Right lobe of liver (tissue), 6 donors: ENCODE measurements around the gene ZBTB33. TPM values are rescaled to one million over a fixed set of nuclear protein-coding genes. Genes with fewer than 3 reads are reported as not detected.
A peak's percentile ranks its signal among the peaks of the same experiment; 100 is the strongest.

Source experiments
- ATAC-seq, 4 donors: fragments of 200-7000 bp; cut with Tn5 transposase; one replicate each; pipeline ENCODE4 v1.9.1; 2020; ENCODE audit warnings: mild to moderate bottlenecking in 4 of 4, moderate library complexity in 4 of 4
- DNase-seq, 3 donors: peaks; one replicate each; pipeline ENCODE4 v3.0.0-alpha.2; 2020
- H3K27ac ChIP-seq, 3 donors: fragments of 200-600 bp; one replicate each; pipeline ENCODE4 v1.8.0; 2022
- H3K27me3 ChIP-seq, 2 donors: fragments of 200-600 bp; one replicate each; pipeline ENCODE4 v1.8.0; 2022
- H3K36me3 ChIP-seq, 4 donors: fragments of 200-600 bp; sonication (generic) in 1 of 4; one replicate each; pipeline versions ENCODE4 v1.5.1 to v1.8.0; 2017 to 2022; ENCODE audit warnings: control low read depth in 1 of 4
- H3K4me1 ChIP-seq, 4 donors: fragments of 200-600 bp; sonication (generic) in 1 of 4; one replicate each; pipeline versions ENCODE4 v1.5.1 to v1.8.0; 2017 to 2022; ENCODE audit warnings: control low read depth in 1 of 4
- H3K4me3 ChIP-seq, 3 donors: fragments of 200-600 bp; one replicate each; pipeline ENCODE4 v1.8.0; 2022
- H3K9me3 ChIP-seq, 4 donors: fragments of 200-600 bp; sonication (generic) in 1 of 4; one replicate each; pipeline versions ENCODE4 v1.5.1 to v1.8.0; 2017 to 2022; ENCODE audit warnings: control low read depth in 1 of 4
- POLR2A ChIP-seq: fragments of 450-650 bp; IDR thresholded peaks from one replicate; pipeline ENCODE4 v1.6.1; 2017; ENCODE audit warnings: antibody characterized with exemption, mild to moderate bottlenecking
- WGBS: methylation state at CpG from one replicate; pipeline ENCODE4 v1.1.6; 2018; ENCODE audit warnings: low coverage, low lambda C conversion rate; ENCODE audit not compliant: insufficient coverage; ENCODE audit errors: missing lambda C conversion rate; 5-methylcytosine and 5-hydroxymethylcytosine counted together
- intact Hi-C, 2 donors: fragments of 100-400 bp; cut with DNase I; formaldehyde crosslinking; loops; one replicate each; pipeline versions ENCODE4 v1.11.2 to v1.14.1; 2022
- total RNA-seq, 6 experiments: library from RNA; depleted of rRNA in 2 of 6; stranded (reverse); fragments of >200 nt in 2 of 6; fragmentation: NEBNext Ultra II Directional in 3 of 6; extraction: Animal tissue kit (Norgen Biotek cat#: 25700) in 3 of 6; gene quantifications; one replicate each; pipeline versions ENCODE4 v1.1.0 to v1.2.4, GENCODE V29; 2016 to 2023
- TF ChIP-seq, protein P1 (sequence below), 4 donors: fragments of 200-600 bp in 3 of 4; fragments of 450-650 bp in 1 of 4; IDR thresholded peaks; one replicate each; pipeline versions ENCODE4 v1.5.1 to v1.8.0; 2016 to 2022; ENCODE audit warnings: antibody characterized with exemption in 4 of 4, mild to moderate bottlenecking in 2 of 4
- donor health status: DM: no; HTN: yes; CAD: no.
- donor health status: DM: no; HTN: no; CAD: no.
- donor health status: DM: no; HTN: no; CAD: no.
- donor health status: DM: no; HTN: yes; CAD: no.
- donor health status: DM: no; HTN: yes; CAD: no.

Gene ZBTB33
- total RNA-seq, 6 experiments from 2014 or later = 9.9 to 21.0 (median 15.7) TPM

DNA sequence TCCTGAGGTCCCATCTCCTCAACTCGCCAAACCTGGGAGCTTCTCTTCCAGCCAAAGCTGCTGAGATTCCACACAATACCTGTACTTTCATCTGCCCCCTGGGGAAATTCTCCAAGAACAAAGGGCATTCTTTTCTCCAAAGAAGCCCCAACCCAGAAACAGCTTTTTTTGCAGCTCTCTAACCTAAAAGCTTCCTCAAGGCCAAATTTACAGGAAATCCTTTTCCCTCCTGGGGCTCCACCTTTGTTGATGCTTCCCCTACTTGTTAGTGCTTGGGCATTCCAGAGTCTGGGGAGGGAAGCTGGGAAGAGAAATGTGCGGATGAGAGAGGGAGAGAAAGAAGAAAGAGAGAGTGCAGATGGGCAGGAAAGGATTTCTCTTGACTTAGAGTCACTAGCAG, 24.3 kb downstream of the ZBTB33 start:
- Histone ChIP-seq H3K4me3 (no peak overlapping the region), H3K9me3 (no peaks in the 10 kb centered on the region), H3K36me3 (no peaks in the 10 kb centered on the region), H3K4me1 (peaks cover 0 to 5% (median 0%) of the 10 kb centered on the region in 4 donors), H3K27ac (no peak overlapping the region), H3K27me3 (no peaks in the 10 kb centered on the region)
- ATAC-seq (no peak), DNase-seq (no peak)
- intact Hi-C loops = no loop called here
- no peak for TF ChIP-seq POLR2A
- TF ChIP-seq, protein P1, sequence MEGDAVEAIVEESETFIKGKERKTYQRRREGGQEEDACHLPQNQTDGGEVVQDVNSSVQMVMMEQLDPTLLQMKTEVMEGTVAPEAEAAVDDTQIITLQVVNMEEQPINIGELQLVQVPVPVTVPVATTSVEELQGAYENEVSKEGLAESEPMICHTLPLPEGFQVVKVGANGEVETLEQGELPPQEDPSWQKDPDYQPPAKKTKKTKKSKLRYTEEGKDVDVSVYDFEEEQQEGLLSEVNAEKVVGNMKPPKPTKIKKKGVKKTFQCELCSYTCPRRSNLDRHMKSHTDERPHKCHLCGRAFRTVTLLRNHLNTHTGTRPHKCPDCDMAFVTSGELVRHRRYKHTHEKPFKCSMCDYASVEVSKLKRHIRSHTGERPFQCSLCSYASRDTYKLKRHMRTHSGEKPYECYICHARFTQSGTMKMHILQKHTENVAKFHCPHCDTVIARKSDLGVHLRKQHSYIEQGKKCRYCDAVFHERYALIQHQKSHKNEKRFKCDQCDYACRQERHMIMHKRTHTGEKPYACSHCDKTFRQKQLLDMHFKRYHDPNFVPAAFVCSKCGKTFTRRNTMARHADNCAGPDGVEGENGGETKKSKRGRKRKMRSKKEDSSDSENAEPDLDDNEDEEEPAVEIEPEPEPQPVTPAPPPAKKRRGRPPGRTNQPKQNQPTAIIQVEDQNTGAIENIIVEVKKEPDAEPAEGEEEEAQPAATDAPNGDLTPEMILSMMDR (IDR thresholded peaks at IDR 0.05) = no peak
- 54% methylated on average over 2 of the region's 2 CpGs for WGBS

DNA sequence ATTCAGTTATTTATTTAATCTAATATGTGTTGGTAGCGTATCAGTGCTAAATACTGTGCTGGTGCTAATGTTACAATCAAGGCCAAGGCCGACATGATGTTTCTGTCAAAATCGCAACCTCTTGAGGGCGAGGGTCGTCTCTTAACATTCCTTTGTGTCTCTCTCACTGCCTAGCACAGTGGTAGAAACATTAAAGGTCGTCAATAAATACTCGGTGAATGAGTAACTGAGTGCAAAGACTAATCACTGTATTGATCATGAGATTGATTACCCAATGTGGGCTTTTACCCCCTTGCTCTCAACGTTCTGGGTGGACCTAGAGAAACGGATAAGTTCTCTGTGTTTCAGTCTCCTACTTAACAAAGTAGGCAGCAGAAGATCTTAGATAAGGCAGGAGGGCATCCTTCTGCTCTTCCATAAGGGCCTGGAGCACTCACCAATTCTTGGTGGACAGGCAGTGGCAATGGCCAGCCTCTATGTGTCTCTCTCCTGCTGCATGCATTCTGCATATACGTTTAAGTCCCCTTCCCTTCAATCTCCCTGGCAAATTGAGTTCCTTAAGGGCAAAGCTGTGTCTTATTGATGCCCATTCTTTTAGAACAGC, 30.5 kb downstream of the ZBTB33 start:
- TF ChIP-seq POLR2A = no peak
- TF ChIP-seq, protein P1 (IDR thresholded peaks at IDR 0.05) = no peak
- Histone ChIP-seq H3K27ac (no peak overlapping the region), H3K4me3 (no peak overlapping the region), H3K4me1 (peaks cover 0 to 3% (median 0%) of the 10 kb centered on the region in 4 donors), H3K9me3 (no peaks in the 10 kb centered on the region), H3K36me3 (no peaks in the 10 kb centered on the region), H3K27me3 (no peaks in the 10 kb centered on the region)
- DNase-seq (no peak), ATAC-seq (peak in 1 of 4 donors; percentile 76)
- 34% methylated on average over 10 of the region's 10 CpGs for WGBS
- intact Hi-C loops = no loop called here

DNA sequence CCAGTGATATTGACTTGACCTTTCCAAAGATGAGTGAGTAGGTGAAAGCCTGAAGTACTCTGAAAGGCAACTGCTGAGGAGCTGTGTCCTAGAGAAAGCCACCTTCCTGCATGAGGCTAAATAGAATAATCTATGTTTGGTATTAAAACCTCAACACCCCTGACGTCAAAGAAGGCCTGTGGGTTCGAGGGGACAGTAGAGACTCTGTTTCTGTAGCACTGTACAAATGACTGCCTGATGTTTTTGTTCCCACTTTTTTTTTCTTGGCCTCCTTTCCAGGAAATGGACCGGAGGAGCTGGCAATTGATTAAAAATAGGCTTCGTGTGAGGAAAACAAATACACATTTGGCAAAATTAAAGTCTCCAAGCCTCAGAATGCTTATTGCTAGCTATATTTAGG, 31.1 kb downstream of the ZBTB33 start:
- Histone ChIP-seq H3K4me1 (peaks cover 0 to 3% (median 0%) of the 10 kb centered on the region in 4 donors), H3K36me3 (no peaks in the 10 kb centered on the region), H3K9me3 (no peaks in the 10 kb centered on the region), H3K27me3 (no peaks in the 10 kb centered on the region), H3K27ac (no peak overlapping the region), H3K4me3 (no peak overlapping the region)
- TF ChIP-seq, protein P1 (IDR thresholded peaks at IDR 0.05) = no peak
- TF ChIP-seq POLR2A = no peak
- 20% methylated on average over 4 of the region's 4 CpGs for WGBS
- ATAC-seq (peak in 1 of 4 donors; percentile 56), DNase-seq (no peak)
- intact Hi-C loops = no loop called here

DNA sequence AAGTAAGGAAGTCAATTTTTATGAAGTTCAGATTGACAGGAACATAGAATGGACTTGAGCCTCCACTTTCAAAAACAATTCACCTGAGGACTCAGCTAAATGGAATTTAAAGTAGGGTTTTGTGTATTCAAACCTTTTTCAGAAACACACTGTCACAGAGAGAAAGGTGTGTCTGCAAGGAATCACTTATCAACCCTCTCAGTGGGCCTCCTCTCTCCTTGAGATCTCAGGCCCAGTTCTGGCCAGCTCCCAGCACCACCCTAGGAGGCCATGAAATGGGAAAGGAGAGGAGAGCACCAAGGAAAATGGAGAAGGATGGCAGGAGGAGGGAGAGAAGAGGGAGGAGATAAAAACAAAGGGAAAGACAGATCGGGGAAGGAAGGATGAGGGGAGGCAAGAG, 32.1 kb downstream of the ZBTB33 start:
- TF ChIP-seq, protein P1 (IDR thresholded peaks at IDR 0.05) = no peak
- no peak for TF ChIP-seq POLR2A
- no peaks in the 10 kb centered on the region for H3K27me3 ChIP-seq
- WGBS = 50% methylated on average over 1 of the region's 1 CpG
- no peaks in the 10 kb centered on the region for H3K9me3 ChIP-seq
- no peak overlapping the region for H3K27ac ChIP-seq
- peaks cover 0 to 3% (median 0%) of the 10 kb centered on the region in 4 donors for H3K4me1 ChIP-seq
- no peak for ATAC-seq
- H3K36me3 ChIP-seq = no peaks in the 10 kb centered on the region
- intact Hi-C loops = no loop called here
- H3K4me3 ChIP-seq = no peak overlapping the region
- DNase-seq = no peak
